Astrocyte (in vitro differentiated cells and primary cell): ENCODE measurements around the gene MSLN.

ENCODE experiments used
- EZH2 ChIP-seq: IDR thresholded peaks from 2 replicates; pipeline ENCODE4 v1.6.1; 2012; ENCODE audit warnings: mild to moderate bottlenecking, low read length, inconsistent platforms; ENCODE audit not compliant: insufficient read depth
- TF ChIP-seq, protein P1 (sequence below): IDR thresholded peaks from 2 replicates; pipeline ENCODE4 v1.5.1; 2011; ENCODE audit warnings: low read depth, mild to moderate bottlenecking, inconsistent platforms, low read length, moderate library complexity; ENCODE audit not compliant: insufficient read depth

DNA sequence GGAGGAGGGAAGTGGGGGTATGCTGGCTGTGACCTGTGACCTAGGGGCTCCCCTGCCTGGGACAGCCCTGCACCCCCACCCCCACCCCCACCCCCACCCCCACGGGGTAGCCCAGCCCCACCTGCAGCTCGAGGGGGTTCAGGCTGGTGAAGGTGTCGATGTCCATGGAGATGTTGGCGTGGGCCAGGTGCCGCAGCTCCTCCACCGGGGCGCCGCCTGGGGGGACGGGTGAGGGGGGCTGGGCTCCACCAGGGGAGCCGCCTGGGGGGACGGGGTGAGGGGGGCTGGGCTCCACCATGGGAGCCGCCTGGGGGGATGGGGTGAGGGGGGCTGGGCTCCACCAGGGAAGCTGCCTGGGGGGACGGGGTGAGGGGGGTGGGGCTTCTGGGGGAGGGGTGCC lies 9.9 kb downstream of the MSLN start:
- TF ChIP-seq, protein P1, sequence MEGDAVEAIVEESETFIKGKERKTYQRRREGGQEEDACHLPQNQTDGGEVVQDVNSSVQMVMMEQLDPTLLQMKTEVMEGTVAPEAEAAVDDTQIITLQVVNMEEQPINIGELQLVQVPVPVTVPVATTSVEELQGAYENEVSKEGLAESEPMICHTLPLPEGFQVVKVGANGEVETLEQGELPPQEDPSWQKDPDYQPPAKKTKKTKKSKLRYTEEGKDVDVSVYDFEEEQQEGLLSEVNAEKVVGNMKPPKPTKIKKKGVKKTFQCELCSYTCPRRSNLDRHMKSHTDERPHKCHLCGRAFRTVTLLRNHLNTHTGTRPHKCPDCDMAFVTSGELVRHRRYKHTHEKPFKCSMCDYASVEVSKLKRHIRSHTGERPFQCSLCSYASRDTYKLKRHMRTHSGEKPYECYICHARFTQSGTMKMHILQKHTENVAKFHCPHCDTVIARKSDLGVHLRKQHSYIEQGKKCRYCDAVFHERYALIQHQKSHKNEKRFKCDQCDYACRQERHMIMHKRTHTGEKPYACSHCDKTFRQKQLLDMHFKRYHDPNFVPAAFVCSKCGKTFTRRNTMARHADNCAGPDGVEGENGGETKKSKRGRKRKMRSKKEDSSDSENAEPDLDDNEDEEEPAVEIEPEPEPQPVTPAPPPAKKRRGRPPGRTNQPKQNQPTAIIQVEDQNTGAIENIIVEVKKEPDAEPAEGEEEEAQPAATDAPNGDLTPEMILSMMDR = no peak
- TF ChIP-seq EZH2 = no peak
